Liver (tissue), 9 donors: ENCODE data around the gene MFAP5. TPM values are rescaled to one million over a fixed set of nuclear protein-coding genes. Genes with fewer than 3 reads are reported as not detected.

Experiments
- DNase-seq: peaks from one replicate; pipeline ENCODE4 v3.0.0-alpha.2; 2017; ENCODE audit warnings: low spot score
- H3K27ac ChIP-seq, 2 donors: one replicate each; pipeline ENCODE4 v1.7.0; 2013; ENCODE audit warnings: inconsistent platforms in 2 of 2, low read length in 2 of 2, control low read depth in 1 of 2, low read depth in 1 of 2, mild to moderate bottlenecking in 1 of 2
- H3K27me3 ChIP-seq, 4 donors: one replicate each; pipeline versions ENCODE4 v1.6.1 to v1.7.0; 2013; ENCODE audit warnings: low read length in 3 of 4, inconsistent platforms in 1 of 4, mild to moderate bottlenecking in 1 of 4, moderate library complexity in 1 of 4; ENCODE audit not compliant: control insufficient read depth in 4 of 4, insufficient read depth in 4 of 4
- H3K36me3 ChIP-seq, 4 donors: one replicate each; pipeline versions ENCODE4 v1.6.1 to v1.7.0; 2013; ENCODE audit warnings: low read length in 3 of 4, mild to moderate bottlenecking in 3 of 4, low read depth in 1 of 4, moderate library complexity in 1 of 4; ENCODE audit not compliant: control insufficient read depth in 4 of 4, insufficient read depth in 3 of 4
- H3K4me1 ChIP-seq, 4 donors: one replicate each; pipeline versions ENCODE4 v1.6.1 to v1.7.0; 2013; ENCODE audit warnings: low read length in 3 of 4, mild to moderate bottlenecking in 3 of 4, moderate library complexity in 1 of 4; ENCODE audit not compliant: control insufficient read depth in 4 of 4, insufficient read depth in 4 of 4
- H3K4me3 ChIP-seq, 3 donors: one replicate each; pipeline versions ENCODE4 v1.6.1 to v1.7.0; 2013; ENCODE audit warnings: low read length in 3 of 3, control low read depth in 1 of 3, low read depth in 1 of 3, mild to moderate bottlenecking in 1 of 3
- H3K9ac ChIP-seq, 2 donors: one replicate each; pipeline ENCODE4 v1.7.0; 2013; ENCODE audit warnings: low read length in 2 of 2, mild to moderate bottlenecking in 2 of 2, moderate library complexity in 2 of 2, control low read depth in 1 of 2, low read depth in 1 of 2
- H3K9me3 ChIP-seq, 4 donors: one replicate each; pipeline versions ENCODE4 v1.6.1 to v1.7.0; 2013; ENCODE audit warnings: low read length in 3 of 4; ENCODE audit not compliant: control insufficient read depth in 4 of 4
- ATF3 ChIP-seq: IDR thresholded peaks from 2 replicates; pipeline ENCODE4 v1.6.1; 2016; ENCODE audit warnings: antibody characterized with exemption
- CTCF ChIP-seq: fragments of 150-350 bp; IDR thresholded peaks from 2 replicates; pipeline ENCODE4 v1.5.1; 2017; ENCODE audit warnings: improper control_type of control experiment, low read depth, low read length; ENCODE audit not compliant: missing input control
- EGR1 ChIP-seq, 2 donors: IDR thresholded peaks; 2 replicates each; pipeline ENCODE4 v1.6.1; 2016 to 2018; ENCODE audit warnings: antibody characterized with exemption in 2 of 2, low read depth in 2 of 2
- FOXA1 ChIP-seq: IDR thresholded peaks from 2 replicates; pipeline ENCODE4 v1.6.1; 2016; ENCODE audit warnings: antibody characterized with exemption
- FOXA2 ChIP-seq: IDR thresholded peaks from 2 replicates; pipeline ENCODE4 v1.6.1; 2016; ENCODE audit warnings: antibody characterized with exemption
- GABPA ChIP-seq, 2 donors: IDR thresholded peaks in 1 of 2; conservative IDR thresholded peaks in 1 of 2; 2 replicates each; pipeline ENCODE4 v1.6.1; 2016; ENCODE audit warnings: antibody characterized with exemption in 2 of 2, mild to moderate bottlenecking in 1 of 2, moderate library complexity in 1 of 2
- HNF4A ChIP-seq, 2 donors: conservative IDR thresholded peaks; 2 replicates each; pipeline ENCODE4 v1.6.1; 2016; ENCODE audit warnings: antibody characterized with exemption in 2 of 2, mild to moderate bottlenecking in 2 of 2
- HNF4G ChIP-seq: IDR thresholded peaks from 2 replicates; pipeline ENCODE4 v1.6.1; 2016; ENCODE audit warnings: antibody characterized with exemption
- JUND ChIP-seq, 2 donors: IDR thresholded peaks; 2 replicates each; pipeline ENCODE4 v1.6.1; 2016; ENCODE audit warnings: antibody characterized with exemption in 2 of 2
- MAX ChIP-seq: IDR thresholded peaks from 2 replicates; pipeline ENCODE4 v1.6.1; 2016; ENCODE audit warnings: antibody characterized with exemption
- NR2F2 ChIP-seq: IDR thresholded peaks from 2 replicates; pipeline ENCODE4 v1.6.1; 2016; ENCODE audit warnings: antibody characterized with exemption
- RAD21 ChIP-seq, 2 donors: IDR thresholded peaks; 2 replicates each; pipeline ENCODE4 v1.6.1; 2016; ENCODE audit warnings: antibody characterized with exemption in 2 of 2, mild to moderate bottlenecking in 2 of 2
- REST ChIP-seq: IDR thresholded peaks from 2 replicates; pipeline ENCODE4 v1.6.1; 2016; ENCODE audit warnings: antibody characterized with exemption, mild to moderate bottlenecking
- RXRA ChIP-seq, 2 donors: IDR thresholded peaks; 2 replicates each; pipeline ENCODE4 v1.6.1; 2017 to 2018; ENCODE audit warnings: antibody characterized with exemption in 2 of 2, mild to moderate bottlenecking in 1 of 2
- SP1 ChIP-seq: IDR thresholded peaks from 2 replicates; pipeline ENCODE4 v1.6.1; 2018; ENCODE audit warnings: antibody characterized with exemption, mild to moderate bottlenecking
- TAF1 ChIP-seq: conservative IDR thresholded peaks from 2 replicates; pipeline ENCODE4 v1.6.1; 2016; ENCODE audit warnings: antibody characterized with exemption, mild to moderate bottlenecking
- YY1 ChIP-seq: IDR thresholded peaks from 2 replicates; pipeline ENCODE4 v1.6.1; 2016; ENCODE audit warnings: antibody characterized with exemption, mild to moderate bottlenecking
- ZBTB33 ChIP-seq: IDR thresholded peaks from 2 replicates; pipeline ENCODE4 v1.6.1; 2016; ENCODE audit warnings: antibody characterized with exemption
- WGBS: extraction: QIAGEN DNeasy Blood & Tissue Kit; methylation state at CpG from one replicate; pipeline ENCODE4 v1.1.7; 2013; 5-methylcytosine and 5-hydroxymethylcytosine counted together
- polyA plus RNA-seq, 2 donors: library from polyadenylated mRNA; stranded (reverse) in 1 of 2; unstranded in 1 of 2; fragments of 200-250 nt in 1 of 2; fragments of >200 nt in 1 of 2; fragmentation: Nextera tagmentation in 1 of 2; extraction: Ambion mirVana in 1 of 2; gene quantifications; one replicate each; pipeline versions ENCODE4 v1.2.1 to v1.2.3, GENCODE V29; 2013 to 2015
- total RNA-seq, 2 donors: library from RNA; depleted of rRNA; stranded (reverse); fragments of >200 nt; gene quantifications; one replicate each; pipeline ENCODE4 v1.2.3, GENCODE V29; 2014
- donor health status: healthy.
- donor health status: healthy.
- donor health status: healthy.
- donor health status: healthy.
- donor health status: healthy.

The MFAP5 gene
- total and polyA plus RNA-seq, 4 donors: 0.20 to 0.42 TPM; not detected in 2

- H3K9ac ChIP-seq: no peak overlapping the region
- DNase-seq: no peak
- H3K4me3 ChIP-seq: no peak overlapping the region
- no peak for TF ChIP-seq FOXA1
- TF ChIP-seq YY1: no peak
- TF ChIP-seq JUND (IDR thresholded peaks at IDR 0.05): no peak
- no peak for TF ChIP-seq REST
- no peak for TF ChIP-seq SP1
- no peak for TF ChIP-seq NR2F2
- no peak for TF ChIP-seq ATF3
- no peak for TF ChIP-seq TAF1
- no peak for TF ChIP-seq RAD21 (IDR thresholded peaks at IDR 0.05)
- no peak for TF ChIP-seq CTCF
- no peak for TF ChIP-seq MAX
- TF ChIP-seq FOXA2: no peak
- TF ChIP-seq GABPA (IDR thresholded peaks at IDR 0.05 in 1 of 2, conservative IDR thresholded peaks at IDR 0.05 in 1 of 2): no peak
- no peak for TF ChIP-seq HNF4G
- TF ChIP-seq HNF4A (conservative IDR thresholded peaks at IDR 0.05): no peak
- no peak for TF ChIP-seq RXRA (IDR thresholded peaks at IDR 0.05)
- TF ChIP-seq ZBTB33: no peak
- no peak for TF ChIP-seq EGR1 (IDR thresholded peaks at IDR 0.05; ENCODE audit: low read depth in 2 of 2)
- H3K27me3 ChIP-seq: peaks cover 0 to 2% (median 0%) of the 10 kb centered on the region in 4 donors
- H3K4me1 ChIP-seq: no peaks in the 10 kb centered on the region
- H3K27ac ChIP-seq: no peak overlapping the region
- 60% methylated on average over 2 of the region's 2 CpGs for WGBS
- no peaks in the 10 kb centered on the region for H3K9me3 ChIP-seq
- no peaks in the 10 kb centered on the region for H3K36me3 ChIP-seq
Observed at GRCh38 chr12:8603286-8603685, 59.3 kb downstream of the MFAP5 start.
